ENCODE data around the gene CARD9. TPM values are rescaled to one million over a fixed set of nuclear protein-coding genes. Genes with fewer than 3 reads are reported as not detected.

The CARD9 gene
- total RNA-seq (2021; ENCODE audit: unreplicated experiment) = 1.7 TPM
- polyA plus RNA-seq (2012; ENCODE audit: insufficient read length) = 1.1 TPM
- Bru-seq, nascent RNA = percentile 31 among the genes with signal in this experiment
- BruChase-seq, experiment 1, labeled RNA remaining after a 2-hour chase = percentile 44 among the genes with signal in this experiment
- percentile 41 among the genes with signal in this experiment for BruChase-seq, experiment 2, labeled RNA remaining after a 6-hour chase
- long read RNA-seq, partial matches to known transcripts = 4 of 4 reads
- long read RNA-seq, other reads (novel, unspliced or antisense) = 0 of 4 reads

- Histone ChIP-seq H3K4me1 (ENCODE audit: control insufficient read depth, insufficient read depth, low read length) (no peaks in the 10 kb centered on the region), H3K27me3 (ENCODE audit: control insufficient read depth, insufficient read depth, low read length) (no peaks in the 10 kb centered on the region), H3K4me3 (ENCODE audit: low read depth in 2 of 2, low read length in 2 of 2) (no peak within 1 kb of the TSS), H3K9me3 (ENCODE audit: control insufficient read depth, insufficient read depth, low read depth, low read length) (no peaks in the 10 kb centered on the region), H3K27ac (ENCODE audit: low read length) (no peak within 1 kb of the TSS), H3K36me3 (ENCODE audit: control insufficient read depth, insufficient read depth, low read length) (no peaks in the 10 kb centered on the region)
- in situ Hi-C loops (cut with HindIII; ENCODE audit: low pct_unique_long_range_greater_than_20kb, low sequenced_read_pairs) (no loop called here), intact Hi-C loops (cut with micrococcal nuclease; ENCODE audit: unreplicated experiment) (no loop called here)
- TF ChIP-seq SIN3A (IDR thresholded peaks at IDR 0.05; ENCODE audit: borderline replicate concordance, insufficient read depth, low read depth, low read length) = no peak
- TF ChIP-seq CTCF (IDR thresholded peaks at IDR 0.05) = no peak
- TF ChIP-seq POLR2AphosphoS5 (IDR thresholded peaks at IDR 0.05; ENCODE audit: low read depth, low read length) = no peak
- TF ChIP-seq TCF7L2 (IDR thresholded peaks at IDR 0.05; ENCODE audit: low read depth, low read length) = no peak
- TF ChIP-seq REST (IDR thresholded peaks at IDR 0.05; ENCODE audit: insufficient read depth in 1 of 2, low read depth in 2 of 2, low read length in 1 of 2) = no peak
- CTCF ChIA-PET = no interaction called here
- POLR2A ChIA-PET = no interaction called here
- ATAC-seq = no peak
- DNase-seq (ENCODE audit: low read depth, low spot score) = no peak
- no TSS peak for BruUV-seq (replicated peaks)
Observed at GRCh38 chr9:136373300-136374182, at the start of gene CARD9. CARD9 (minus strand) TSS chr9:136373669; CDS start chr9:136372078, 1,591 bp downstream.

- DNase-seq (ENCODE audit: low read depth, low spot score) (no peak), ATAC-seq (no peak)
- Histone ChIP-seq H3K36me3 (ENCODE audit: control insufficient read depth, insufficient read depth, low read length) (no peaks in the 10 kb centered on the region; the same call in 1 of the 2 replicates), H3K27ac (ENCODE audit: low read length) (no peak overlapping the region), H3K27me3 (ENCODE audit: control insufficient read depth, insufficient read depth, low read length) (no peaks in the 10 kb centered on the region), H3K9me3 (ENCODE audit: control insufficient read depth, insufficient read depth, low read depth, low read length) (no peaks in the 10 kb centered on the region), H3K4me3 (ENCODE audit: low read depth in 2 of 2, low read length in 2 of 2) (no peak overlapping the region), H3K4me1 (ENCODE audit: control insufficient read depth, insufficient read depth, low read length) (no peaks in the 10 kb centered on the region)
- BruUV-seq (replicated peaks) = no TSS peak
- ChIA-PET POLR2A (no interaction called here), CTCF (interaction anchor here (0.6 kb wide), 1 partner anchor 22 kb away, joined by 8 read pairs; no protein-coding TSS in a partner anchor)
- intact Hi-C loops (cut with micrococcal nuclease; ENCODE audit: unreplicated experiment) (no loop called here), in situ Hi-C loops (cut with HindIII; ENCODE audit: low pct_unique_long_range_greater_than_20kb, low sequenced_read_pairs) (no loop called here)
- TF ChIP-seq CTCF (IDR thresholded peaks at IDR 0.05) = no peak
- no peak for TF ChIP-seq TCF7L2 (IDR thresholded peaks at IDR 0.05; ENCODE audit: low read depth, low read length)
- TF ChIP-seq REST (IDR thresholded peaks at IDR 0.05; ENCODE audit: insufficient read depth in 1 of 2, low read depth in 2 of 2, low read length in 1 of 2) = no peak
- TF ChIP-seq SIN3A (IDR thresholded peaks at IDR 0.05; ENCODE audit: borderline replicate concordance, insufficient read depth, low read depth, low read length) = no peak
- TF ChIP-seq POLR2AphosphoS5 (IDR thresholded peaks at IDR 0.05; ENCODE audit: low read depth, low read length) = no peak
Observed at GRCh38 chr9:136422876-136423275, 49.4 kb upstream of the CARD9 start.
